Loucy (cell line): ENCODE measurements around the gene TTI1.

Source experiments
- CTCF ChIP-seq: fragments of 200-600 bp; sonication (generic); conservative IDR thresholded peaks from 2 replicates; pipeline ENCODE4 v1.5.1; 2014; ENCODE audit warnings: mild to moderate bottlenecking, antibody characterized with exemption, low read length
- EZH2phosphoT487 ChIP-seq: fragments of 200-600 bp; IDR thresholded peaks from 2 replicates; pipeline ENCODE4 v1.6.1; 2018; ENCODE audit warnings: antibody characterized with exemption, mild to moderate bottlenecking, moderate library complexity, borderline replicate concordance

GRCh38 chr20:38062890-38063289 lies 29.6 kb upstream of the TTI1 start:
- TF ChIP-seq CTCF (no peak), EZH2phosphoT487 (no peak)
